Common myeloid progenitor, CD34-positive (primary cell): ENCODE results near the gene CHRNA4.
"Not testable (repeated sequence)": the region's sequence is repeated elsewhere in the genome, so short reads cannot be mapped to it uniquely, and the experiment has no call there.

Experiments used
- CTCF ChIA-PET: fragments of 350-600 bp; sonication (Branson Sonifier 250); formaldehyde crosslinking; loops from one replicate; lab custom pipeline; 2021; ENCODE audit warnings: antibody characterized with exemption; lab: Charles Lee
- POLR2A ChIA-PET: fragments of 350-600 bp; sonication (Branson Sonifier 250); formaldehyde crosslinking; loops from one replicate; lab custom pipeline; 2021; ENCODE audit warnings: antibody characterized with exemption; lab: Charles Lee
- DNase-seq, 3 donors: peaks; one replicate each; pipeline versions ENCODE4 v3.0.0 to v3.0.0-alpha.2; 2013
- H3K27ac ChIP-seq, 2 experiments: 1 replicate in 1 of 2; 2 replicates in 1 of 2; pipeline ENCODE4 v1.7.0; 2013; ENCODE audit warnings: inconsistent platforms in 2 of 2, low read length in 2 of 2, mild to moderate bottlenecking in 2 of 2, low read depth in 1 of 2, moderate library complexity in 1 of 2; ENCODE audit not compliant: severe bottlenecking in 2 of 2, insufficient read depth in 1 of 2, poor library complexity in 1 of 2
- H3K27me3 ChIP-seq, 5 experiments: replicated peaks in 2 of 5; 1 replicate in 3 of 5; 2 replicates in 2 of 5; pipeline versions ENCODE4 v1.6.1 to v1.7.0; 2013; ENCODE audit warnings: low read length in 4 of 5, mild to moderate bottlenecking in 2 of 5, moderate library complexity in 2 of 5, inconsistent platforms in 1 of 5; ENCODE audit not compliant: insufficient read depth in 5 of 5, control insufficient read depth in 4 of 5
- H3K36me3 ChIP-seq, 4 experiments: 1 replicate in 2 of 4; 2 replicates in 2 of 4; pipeline versions ENCODE4 v1.6.1 to v1.7.0; 2013; ENCODE audit warnings: low read length in 3 of 4, control low read depth in 1 of 4, mild to moderate bottlenecking in 1 of 4; ENCODE audit not compliant: control insufficient read depth in 4 of 4, insufficient read depth in 4 of 4
- H3K4me1 ChIP-seq, 4 experiments: 1 replicate in 3 of 4; 2 replicates in 1 of 4; pipeline versions ENCODE4 v1.6.1 to v1.7.1; 2013; ENCODE audit warnings: low read length in 3 of 4, mild to moderate bottlenecking in 3 of 4, control low read depth in 1 of 4, inconsistent platforms in 1 of 4, moderate library complexity in 1 of 4; ENCODE audit not compliant: control insufficient read depth in 4 of 4, insufficient read depth in 4 of 4; ENCODE audit errors: control extremely low read depth in 1 of 4
- H3K4me3 ChIP-seq, 7 experiments: 1 replicate in 4 of 7; 2 replicates in 3 of 7; pipeline versions ENCODE4 v1.5.1 to v1.7.0; 2013; ENCODE audit warnings: mild to moderate bottlenecking in 7 of 7, low read length in 6 of 7, moderate library complexity in 6 of 7, inconsistent platforms in 2 of 7, low read depth in 2 of 7, control low read depth in 1 of 7; ENCODE audit not compliant: insufficient read depth in 4 of 7, control insufficient read depth in 1 of 7; ENCODE audit errors: extremely low read depth in 1 of 7
- H3K9me3 ChIP-seq, 5 experiments: 1 replicate in 4 of 5; 2 replicates in 1 of 5; pipeline versions ENCODE4 v1.6.1 to v1.7.1; 2013; ENCODE audit warnings: low read length in 4 of 5, mild to moderate bottlenecking in 2 of 5, inconsistent platforms in 1 of 5, low read depth in 1 of 5, moderate library complexity in 1 of 5; ENCODE audit not compliant: control insufficient read depth in 4 of 5, insufficient read depth in 2 of 5; ENCODE audit errors: control extremely low read depth in 1 of 5
- WGBS: methylation state at CpG from one replicate; pipeline ENCODE4 v1.1.5; 2013; ENCODE audit not compliant: insufficient coverage; 5-methylcytosine and 5-hydroxymethylcytosine counted together

CHRNA4 gene

GRCh38 chr20:63308218-63308911 is 52.8 kb downstream of the CHRNA4 start:
- POLR2A ChIA-PET = interaction anchor here (0.5 kb wide), 1 partner anchor 10 kb away, joined by 3 read pairs; no protein-coding TSS in a partner anchor
- Histone ChIP-seq H3K9me3 (no peaks in the 10 kb centered on the region), H3K27me3 (peaks cover 0 to 15% (median 3%) of the 10 kb centered on the region in 5 experiments), H3K27ac (no peak overlapping the region), H3K4me1 (no peaks in the 10 kb centered on the region), H3K4me3 (no peak overlapping the region), H3K36me3 (no peaks in the 10 kb centered on the region)
- DNase-seq = no peak
- CTCF ChIA-PET = interaction anchor here (0.9 to 5.3 kb wide), 8 partner anchors 8 to 75 kb away, joined by 3 to 55 read pairs (median 7); no protein-coding TSS in a partner anchor
- 89% methylated on average over 28 of the region's 30 CpGs for WGBS

- Histone ChIP-seq H3K27ac (no peak overlapping the region), H3K9me3 (no peaks in the 10 kb centered on the region), H3K27me3 (peaks cover 0 to 15% (median 3%) of the 10 kb centered on the region in 5 experiments), H3K36me3 (no peaks in the 10 kb centered on the region), H3K4me1 (no peaks in the 10 kb centered on the region), H3K4me3 (no peak overlapping the region)
- POLR2A ChIA-PET = interaction anchor here (0.5 kb wide), 1 partner anchor 10 kb away, joined by 3 read pairs; no protein-coding TSS in a partner anchor
- CTCF ChIA-PET = interaction anchor here (0.8 to 5.3 kb wide), 3 partner anchors 17 to 75 kb away, joined by 3 to 55 read pairs (median 8); no protein-coding TSS in a partner anchor
- 85% methylated on average over 22 of the region's 23 CpGs for WGBS
- DNase-seq = no peak
These were observed 53.5 kb downstream of the CHRNA4 start for GRCh38 chr20:63307538-63308217.

GRCh38 chr20:63306673-63307537 is 54.2 kb downstream of the CHRNA4 start:
- WGBS = 87% methylated on average over 35 of the region's 35 CpGs
- peaks cover 0 to 15% (median 3%) of the 10 kb centered on the region in 5 experiments for H3K27me3 ChIP-seq
- CTCF ChIA-PET = interaction anchor here (0.8 to 5.3 kb wide), 3 partner anchors 70 to 84 kb away, joined by 3 to 55 read pairs (median 3); no protein-coding TSS in a partner anchor
- no peak overlapping the region for H3K27ac ChIP-seq
- POLR2A ChIA-PET = no interaction called here
- DNase-seq = no peak
- peaks cover 0 to 5% (median 0%) of the 10 kb centered on the region in 5 experiments for H3K9me3 ChIP-seq
- H3K36me3 ChIP-seq = no peaks in the 10 kb centered on the region
- no peak overlapping the region for H3K4me3 ChIP-seq
- H3K4me1 ChIP-seq = no peaks in the 10 kb centered on the region

GRCh38 chr20:63305933-63306672 is 55.0 kb downstream of the CHRNA4 start:
- DNase-seq, H3K27ac ChIP-seq, H3K36me3 ChIP-seq, H3K4me1 ChIP-seq, POLR2A ChIA-PET, H3K4me3 ChIP-seq: not testable (repeated sequence)
- CTCF ChIA-PET = interaction anchor here (0.9 to 1.2 kb wide), 2 partner anchors 9 to 85 kb away, joined by 3 to 4 read pairs; no protein-coding TSS in a partner anchor
- 82% methylated on average over 15 of the region's 30 CpGs for WGBS
- peaks cover 0 to 13% (median 0%) of the 10 kb centered on the region in 5 experiments for H3K9me3 ChIP-seq
- H3K27me3 ChIP-seq = peaks cover 0 to 16% (median 3%) of the 10 kb centered on the region in 5 experiments

- peaks cover 0 to 13% (median 0%) of the 10 kb centered on the region in 5 experiments for H3K9me3 ChIP-seq
- ChIA-PET POLR2A (no interaction called here), CTCF (interaction anchor here (0.9 to 1.2 kb wide), 2 partner anchors 9 to 86 kb away, joined by 3 to 4 read pairs; no protein-coding TSS in a partner anchor)
- H3K27ac ChIP-seq = no peak overlapping the region
- 71% methylated on average over 8 of the region's 8 CpGs for WGBS
- peaks cover 0 to 18% (median 3%) of the 10 kb centered on the region in 5 experiments for H3K27me3 ChIP-seq
- no peaks in the 10 kb centered on the region for H3K4me1 ChIP-seq
- DNase-seq = no peak
- no peak overlapping the region for H3K4me3 ChIP-seq
- H3K36me3 ChIP-seq = no peaks in the 10 kb centered on the region
These were observed 55.8 kb downstream of the CHRNA4 start for GRCh38 chr20:63305393-63305792.

- Histone ChIP-seq H3K36me3 (no peaks in the 10 kb centered on the region), H3K27ac (no peak overlapping the region), H3K4me1 (no peaks in the 10 kb centered on the region), H3K4me3 (no peak overlapping the region), H3K27me3 (peaks cover 0 to 23% (median 6%) of the 10 kb centered on the region in 5 experiments), H3K9me3 (peaks cover 0 to 13% (median 0%) of the 10 kb centered on the region in 5 experiments)
- ChIA-PET POLR2A (no interaction called here), CTCF (no interaction called here)
- no peak for DNase-seq
- WGBS = 72% methylated on average over 3 of the region's 5 CpGs
These were observed 58.0 kb downstream of the CHRNA4 start for GRCh38 chr20:63303095-63303666.
